ENCODE measurements around the gene VWF.

Gene VWF

GRCh38 chr12:5960783-5961182, 163.7 kb downstream of the VWF start:
- no peak overlapping the region for H3K27ac ChIP-seq (ENCODE audit: low read depth, low read length)
- no peak overlapping the region for H3K4me3 ChIP-seq (ENCODE audit: low read length)
- 78% methylated on average over 4 of the region's 4 CpGs for WGBS
- H3K9ac ChIP-seq (ENCODE audit: low read depth, low read length): no peak overlapping the region
- peaks cover 3% of the 10 kb centered on the region; the same call in 1 of the 2 replicates for H3K27me3 ChIP-seq (ENCODE audit: insufficient read depth, low read length)
- H3K9me3 ChIP-seq (ENCODE audit: insufficient read depth, low read depth, low read length): no peaks in the 10 kb centered on the region
- H3K4me1 ChIP-seq (ENCODE audit: insufficient read depth, low read length): peaks cover 21% of the 10 kb centered on the region
- H3K36me3 ChIP-seq (ENCODE audit: insufficient read depth, low read length): no peaks in the 10 kb centered on the region

- Histone ChIP-seq H3K4me3 (ENCODE audit: low read length) (no peak overlapping the region), H3K9me3 (ENCODE audit: insufficient read depth, low read depth, low read length) (no peaks in the 10 kb centered on the region), H3K27me3 (ENCODE audit: insufficient read depth, low read length) (no peaks in the 10 kb centered on the region), H3K4me1 (ENCODE audit: insufficient read depth, low read length) (peaks cover 5% of the 10 kb centered on the region; the same call in 1 of the 2 replicates), H3K27ac (ENCODE audit: low read depth, low read length) (no peak overlapping the region), H3K9ac (ENCODE audit: low read depth, low read length) (no peak overlapping the region), H3K36me3 (ENCODE audit: insufficient read depth, low read length) (no peaks in the 10 kb centered on the region)
- WGBS: 100% methylated on average over 5 of the region's 5 CpGs
These were observed 167.5 kb downstream of the VWF start for GRCh38 chr12:5956987-5957386.

- Histone ChIP-seq H3K9me3 (ENCODE audit: insufficient read depth, low read depth, low read length) (no peaks in the 10 kb centered on the region), H3K4me1 (ENCODE audit: insufficient read depth, low read length) (no peaks in the 10 kb centered on the region; the same call in 1 of the 2 replicates), H3K4me3 (ENCODE audit: low read length) (no peak overlapping the region), H3K36me3 (ENCODE audit: insufficient read depth, low read length) (no peaks in the 10 kb centered on the region), H3K27ac (ENCODE audit: low read depth, low read length) (no peak overlapping the region), H3K27me3 (ENCODE audit: insufficient read depth, low read length) (no peaks in the 10 kb centered on the region; the same call in 1 of the 2 replicates), H3K9ac (ENCODE audit: low read depth, low read length) (no peak overlapping the region)
- 78% methylated on average over 3 of the region's 3 CpGs for WGBS
These were observed 169.8 kb downstream of the VWF start for GRCh38 chr12:5954661-5955060.

GRCh38 chr12:5953835-5954586, 170.5 kb downstream of the VWF start:
- Histone ChIP-seq H3K4me3 (ENCODE audit: low read length) (no peak overlapping the region), H3K27ac (ENCODE audit: low read depth, low read length) (no peak overlapping the region), H3K36me3 (ENCODE audit: insufficient read depth, low read length) (no peaks in the 10 kb centered on the region), H3K27me3 (ENCODE audit: insufficient read depth, low read length) (no peaks in the 10 kb centered on the region; the same call in 1 of the 2 replicates), H3K4me1 (ENCODE audit: insufficient read depth, low read length) (no peaks in the 10 kb centered on the region; the same call in 1 of the 2 replicates), H3K9me3 (ENCODE audit: insufficient read depth, low read depth, low read length) (no peaks in the 10 kb centered on the region), H3K9ac (ENCODE audit: low read depth, low read length) (no peak overlapping the region)
- WGBS: 95% methylated on average over 5 of the region's 5 CpGs

- H3K27me3 ChIP-seq (ENCODE audit: insufficient read depth, low read length): peaks cover 10% of the 10 kb centered on the region
- no peak overlapping the region for H3K27ac ChIP-seq (ENCODE audit: low read depth, low read length)
- WGBS: 95% methylated on average over 3 of the region's 3 CpGs
- no peak overlapping the region for H3K4me3 ChIP-seq (ENCODE audit: low read length)
- no peaks in the 10 kb centered on the region for H3K36me3 ChIP-seq (ENCODE audit: insufficient read depth, low read length)
- no peak overlapping the region for H3K9ac ChIP-seq (ENCODE audit: low read depth, low read length)
- no peaks in the 10 kb centered on the region for H3K9me3 ChIP-seq (ENCODE audit: insufficient read depth, low read depth, low read length)
- no peaks in the 10 kb centered on the region; the same call in 1 of the 2 replicates for H3K4me1 ChIP-seq (ENCODE audit: insufficient read depth, low read length)
These were observed 172.4 kb downstream of the VWF start for GRCh38 chr12:5952031-5952430.

- peaks cover 37% of the 10 kb centered on the region for H3K27me3 ChIP-seq (ENCODE audit: insufficient read depth, low read length)
- WGBS: 86% methylated on average over 3 of the region's 3 CpGs
These were observed 175.8 kb downstream of the VWF start for GRCh38 chr12:5948696-5949095.

GRCh38 chr12:5947006-5947405, 177.5 kb downstream of the VWF start:
- Histone ChIP-seq H3K9me3 (ENCODE audit: insufficient read depth, low read depth, low read length) (no peaks in the 10 kb centered on the region), H3K4me1 (ENCODE audit: insufficient read depth, low read length) (peaks cover 5% of the 10 kb centered on the region; the same call in 1 of the 2 replicates), H3K9ac (ENCODE audit: low read depth, low read length) (no peak overlapping the region), H3K36me3 (ENCODE audit: insufficient read depth, low read length) (no peaks in the 10 kb centered on the region), H3K4me3 (ENCODE audit: low read length) (no peak overlapping the region), H3K27ac (ENCODE audit: low read depth, low read length) (no peak overlapping the region), H3K27me3 (ENCODE audit: insufficient read depth, low read length) (peaks cover 37% of the 10 kb centered on the region)
- WGBS: 89% methylated on average over 1 of the region's 1 CpG

More at GRCh38 chr12:5948696-5949095, 175.8 kb downstream of the VWF start:
- H3K36me3 ChIP-seq (ENCODE audit: insufficient read depth, low read length): no peaks in the 10 kb centered on the region
- H3K4me3 ChIP-seq (ENCODE audit: low read length): no peak overlapping the region
- no peak overlapping the region for H3K27ac ChIP-seq (ENCODE audit: low read depth, low read length)
- peaks cover 5% of the 10 kb centered on the region; the same call in 1 of the 2 replicates for H3K4me1 ChIP-seq (ENCODE audit: insufficient read depth, low read length)
- no peak overlapping the region for H3K9ac ChIP-seq (ENCODE audit: low read depth, low read length)
- no peaks in the 10 kb centered on the region for H3K9me3 ChIP-seq (ENCODE audit: insufficient read depth, low read depth, low read length)

GRCh38 chr12:5946388-5946787, 178.1 kb downstream of the VWF start:
- 90% methylated on average over 2 of the region's 2 CpGs for WGBS

GRCh38 chr12:5945071-5946008, 179.1 kb downstream of the VWF start, which contains the start of gene ANO2:
Gene ANO2 (minus strand): TSS chr12:5945259. CDS start chr12:5945217, 42 bp downstream.
- Histone ChIP-seq H3K27me3 (ENCODE audit: insufficient read depth, low read length) (peaks cover 37% of the 10 kb centered on the region), H3K36me3 (ENCODE audit: insufficient read depth, low read length) (no peaks in the 10 kb centered on the region), H3K27ac (ENCODE audit: low read depth, low read length) (peak within 1 kb of the TSS; percentile 29; the same call in 1 of the 2 replicates), H3K4me1 (ENCODE audit: insufficient read depth, low read length) (peaks cover 9% of the 10 kb centered on the region), H3K9me3 (ENCODE audit: insufficient read depth, low read depth, low read length) (no peaks in the 10 kb centered on the region), H3K9ac (ENCODE audit: low read depth, low read length) (peak within 1 kb of the TSS; percentile 88), H3K4me3 (ENCODE audit: low read length) (peak within 1 kb of the TSS; percentile 93)
- WGBS: 2% methylated on average over 66 of the region's 66 CpGs

More at GRCh38 chr12:5946388-5946787, 178.1 kb downstream of the VWF start:
- Histone ChIP-seq H3K27ac (ENCODE audit: low read depth, low read length) (no peak overlapping the region), H3K4me3 (ENCODE audit: low read length) (no peak overlapping the region; the same call in 1 of the 2 replicates), H3K9me3 (ENCODE audit: insufficient read depth, low read depth, low read length) (no peaks in the 10 kb centered on the region), H3K36me3 (ENCODE audit: insufficient read depth, low read length) (no peaks in the 10 kb centered on the region), H3K27me3 (ENCODE audit: insufficient read depth, low read length) (peaks cover 37% of the 10 kb centered on the region), H3K4me1 (ENCODE audit: insufficient read depth, low read length) (peaks cover 5% of the 10 kb centered on the region; the same call in 1 of the 2 replicates), H3K9ac (ENCODE audit: low read depth, low read length) (no peak overlapping the region)

GRCh38 chr12:5944688-5945070, 179.8 kb downstream of the VWF start:
- Histone ChIP-seq H3K9ac (ENCODE audit: low read depth, low read length) (peak overlapping the region; percentile 88), H3K36me3 (ENCODE audit: insufficient read depth, low read length) (no peaks in the 10 kb centered on the region), H3K9me3 (ENCODE audit: insufficient read depth, low read depth, low read length) (no peaks in the 10 kb centered on the region), H3K27ac (ENCODE audit: low read depth, low read length) (no peak overlapping the region), H3K4me1 (ENCODE audit: insufficient read depth, low read length) (peaks cover 9% of the 10 kb centered on the region), H3K27me3 (ENCODE audit: insufficient read depth, low read length) (peaks cover 37% of the 10 kb centered on the region), H3K4me3 (ENCODE audit: low read length) (peak overlapping the region; percentile 93)
- WGBS: 7% methylated on average over 12 of the region's 12 CpGs

- Histone ChIP-seq H3K4me1 (ENCODE audit: insufficient read depth, low read length) (peaks cover 9% of the 10 kb centered on the region), H3K9me3 (ENCODE audit: insufficient read depth, low read depth, low read length) (no peaks in the 10 kb centered on the region), H3K9ac (ENCODE audit: low read depth, low read length) (no peak overlapping the region), H3K27ac (ENCODE audit: low read depth, low read length) (no peak overlapping the region), H3K36me3 (ENCODE audit: insufficient read depth, low read length) (no peaks in the 10 kb centered on the region), H3K4me3 (ENCODE audit: low read length) (peak overlapping the region; percentile 93; the same call in 1 of the 2 replicates), H3K27me3 (ENCODE audit: insufficient read depth, low read length) (peaks cover 37% of the 10 kb centered on the region)
- WGBS: 89% methylated on average over 8 of the region's 8 CpGs
These were observed 180.4 kb downstream of the VWF start for GRCh38 chr12:5944053-5944452.

All from HUES64 (cell line).